HG02884 (cell line): ENCODE results near the gene ATG9A.

Experiments used
- ATAC-seq: cut with Tn5 transposase; IDR thresholded peaks from one replicate; pipeline ENCODE4 v1.9.1; 2021; ENCODE audit warnings: mild to moderate bottlenecking, moderate library complexity; ENCODE audit not compliant: unreplicated experiment

ATG9A gene

GRCh38 chr2:219252900-219253752, 23.7 kb upstream of the ATG9A start, which contains the start of gene TUBA4B:
TUBA4B (plus strand) TSS chr2:219253243; CDS start chr2:219253408, 165 bp downstream.
- ATAC-seq: peak; percentile 14

DNA sequence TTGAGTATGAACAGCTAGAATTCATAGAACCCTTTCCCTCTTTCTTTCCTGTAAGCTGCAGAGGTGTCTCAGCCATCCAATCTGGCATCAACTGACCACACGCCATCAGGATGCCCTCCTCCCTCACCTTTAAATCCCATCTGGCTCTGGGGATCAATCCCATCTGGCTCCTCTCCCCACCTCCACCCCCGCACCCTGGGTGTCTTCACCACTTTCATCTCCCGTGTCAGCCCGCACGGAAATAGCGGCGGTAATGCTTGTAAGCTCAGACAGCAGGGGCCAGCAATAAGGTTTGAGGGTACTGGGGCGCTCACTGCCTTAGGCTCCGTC, 23.1 kb upstream of the ATG9A start:
- no peak for ATAC-seq

- ATAC-seq: no peak
Measured at GRCh38 chr2:219252084-219252483, 22.6 kb upstream of the ATG9A start.

GRCh38 chr2:219251656-219252055, 22.2 kb upstream of the ATG9A start:
- no peak for ATAC-seq

GRCh38 chr2:219250049-219250781, 20.8 kb upstream of the ATG9A start:
- ATAC-seq: no peak

DNA sequence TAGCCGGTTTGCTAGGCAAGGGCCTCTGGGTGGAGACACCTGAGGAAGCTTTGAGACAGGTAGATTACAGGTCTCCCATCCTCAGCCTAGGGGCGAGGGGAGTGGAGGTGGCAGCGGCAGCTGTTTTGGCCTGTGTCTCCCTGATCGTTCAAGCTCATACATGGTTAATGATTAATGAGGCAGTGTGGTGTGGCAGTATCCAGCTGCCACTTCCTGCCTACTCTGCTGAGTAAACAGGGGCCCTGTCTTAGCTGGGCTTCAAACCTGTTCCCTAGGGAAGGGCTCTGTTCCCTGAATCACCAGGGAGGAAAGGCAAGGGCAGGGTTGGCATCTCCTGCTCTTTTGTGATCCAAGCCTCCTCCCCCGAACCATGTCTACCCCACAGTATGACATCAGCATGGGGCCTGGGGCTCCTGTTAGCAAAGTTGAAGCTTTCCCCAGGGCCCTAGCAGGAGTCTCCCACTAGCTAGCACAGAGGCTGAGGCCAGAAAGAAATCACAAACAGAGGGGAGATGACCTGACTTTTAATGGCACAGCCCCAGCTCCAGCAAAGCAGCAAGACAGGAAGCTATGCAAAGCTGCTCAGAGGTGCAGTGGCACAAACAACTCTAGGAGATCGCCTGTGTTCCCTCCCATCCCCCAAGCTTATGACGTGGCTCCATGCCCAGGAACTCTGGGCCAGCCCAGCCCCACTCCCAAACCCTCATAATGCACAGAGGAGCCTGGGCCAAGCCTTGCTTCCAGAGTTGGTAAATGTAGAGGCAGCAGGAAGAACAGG, 20.0 kb upstream of the ATG9A start:
- ATAC-seq: no peak

DNA sequence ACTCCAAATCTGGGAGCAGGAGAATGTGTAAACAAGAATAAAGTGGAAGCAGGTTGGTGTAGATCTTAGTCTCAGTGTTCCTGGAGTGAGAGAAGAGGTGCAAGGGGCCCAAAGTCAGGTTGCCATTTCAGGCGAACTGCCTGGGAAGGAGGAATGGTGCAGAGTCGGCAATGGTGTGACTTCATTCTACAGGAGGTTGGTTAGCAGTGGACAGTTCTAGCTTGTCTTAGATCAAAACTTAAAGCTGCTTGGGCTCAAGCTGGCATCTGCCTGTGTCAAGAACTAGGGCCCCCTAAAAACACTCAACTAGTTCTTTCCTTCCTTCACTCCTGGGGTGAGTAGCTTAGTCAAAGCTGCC, 19.4 kb upstream of the ATG9A start:
- ATAC-seq: no peak

- ATAC-seq: no peak
Measured at GRCh38 chr2:219247678-219248642, 18.5 kb upstream of the ATG9A start.

DNA sequence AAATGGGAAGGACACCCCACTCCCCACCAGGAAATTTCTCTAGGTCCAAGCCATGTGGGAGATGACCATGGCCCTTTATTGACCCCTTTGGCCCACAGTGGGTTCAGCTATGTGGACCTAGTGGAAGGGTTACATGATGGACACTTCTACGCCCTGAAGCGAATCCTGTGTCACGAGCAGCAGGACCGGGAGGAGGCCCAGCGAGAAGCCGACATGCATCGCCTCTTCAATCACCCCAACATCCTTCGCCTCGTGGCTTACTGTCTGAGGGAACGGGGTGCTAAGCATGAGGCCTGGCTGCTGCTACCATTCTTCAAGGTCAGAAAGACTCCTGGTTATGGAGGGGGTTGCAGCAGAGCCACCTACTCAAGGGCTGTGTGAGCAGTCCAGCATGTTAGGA, 17.1 kb upstream of the ATG9A start:
- ATAC-seq: no peak

DNA sequence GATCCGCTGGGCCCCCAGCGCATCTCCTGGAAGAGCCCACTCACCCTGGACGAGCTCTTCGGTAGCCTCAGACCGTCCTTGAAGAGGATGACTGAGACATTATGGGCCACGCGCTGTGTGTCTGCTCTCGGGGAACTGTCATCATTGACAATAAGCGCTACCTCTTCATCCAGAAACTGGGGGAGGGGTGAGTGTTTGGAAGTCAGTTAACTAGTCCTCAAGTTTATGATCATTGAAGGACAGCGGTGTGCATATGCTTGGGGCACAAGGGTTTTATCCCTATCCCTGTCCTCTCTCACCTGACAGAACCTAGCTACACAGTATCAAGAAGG, 16.4 kb upstream of the ATG9A start:
- no peak for ATAC-seq

GRCh38 chr2:219245148-219245898, 15.9 kb upstream of the ATG9A start, which contains the start of the genes GLB1L and STK16:
GLB1L (minus strand) TSS chr2:219245444; CDS start chr2:219243573, 1,871 bp downstream.
STK16 (plus strand) TSS chr2:219245479; CDS start chr2:219246000, 521 bp downstream.
- peak; percentile 79 for ATAC-seq

GRCh38 chr2:219244789-219245147, 15.3 kb upstream of the ATG9A start:
- ATAC-seq: no peak

DNA sequence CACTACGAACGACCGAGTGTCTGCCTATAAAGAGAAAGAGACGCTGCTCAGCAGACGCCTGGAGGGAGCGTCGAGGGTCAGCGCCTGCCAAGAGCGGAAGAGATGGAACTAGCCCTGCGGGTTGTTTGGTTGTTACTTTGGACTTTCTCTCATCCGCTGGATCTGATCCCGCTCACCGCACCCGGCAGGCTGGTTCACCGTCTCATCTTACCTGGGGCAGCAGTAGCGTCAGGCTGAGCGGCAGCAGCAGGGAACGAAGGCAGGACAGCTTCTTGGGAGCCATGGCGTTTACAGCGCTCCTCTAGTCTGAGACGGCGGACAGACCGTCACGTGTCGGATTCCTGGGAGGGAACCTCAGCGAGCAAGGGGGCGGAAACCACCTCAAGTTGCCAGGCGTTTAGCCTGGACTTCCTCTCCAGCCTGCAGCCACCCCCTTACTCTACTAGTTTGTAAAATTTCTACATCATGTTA, 13.9 kb upstream of the ATG9A start:
- ATAC-seq: no peak

DNA sequence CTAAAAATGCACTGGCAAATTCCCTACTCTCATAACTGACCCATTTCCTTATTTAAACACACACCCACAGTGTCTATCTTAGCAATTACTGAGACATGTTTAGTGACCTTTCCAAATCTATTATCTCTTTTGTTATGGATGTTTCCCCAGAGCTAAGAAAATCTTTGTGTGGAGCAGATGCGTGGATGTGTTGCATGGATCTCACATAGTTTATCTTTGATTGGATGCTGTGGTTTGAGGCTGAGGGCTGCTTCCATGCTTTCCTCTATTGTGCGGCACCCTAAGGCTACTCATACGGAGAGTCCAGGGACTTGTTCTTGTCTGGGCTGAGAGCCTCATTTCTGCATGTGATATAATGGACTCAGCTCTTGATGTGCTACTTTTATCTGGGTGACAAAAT, 4.9 kb upstream of the ATG9A start:
- ATAC-seq: no peak

- ATAC-seq: peak; percentile 13
Measured at GRCh38 chr2:219230059-219230540, 664 bp upstream of the ATG9A start.

DNA sequence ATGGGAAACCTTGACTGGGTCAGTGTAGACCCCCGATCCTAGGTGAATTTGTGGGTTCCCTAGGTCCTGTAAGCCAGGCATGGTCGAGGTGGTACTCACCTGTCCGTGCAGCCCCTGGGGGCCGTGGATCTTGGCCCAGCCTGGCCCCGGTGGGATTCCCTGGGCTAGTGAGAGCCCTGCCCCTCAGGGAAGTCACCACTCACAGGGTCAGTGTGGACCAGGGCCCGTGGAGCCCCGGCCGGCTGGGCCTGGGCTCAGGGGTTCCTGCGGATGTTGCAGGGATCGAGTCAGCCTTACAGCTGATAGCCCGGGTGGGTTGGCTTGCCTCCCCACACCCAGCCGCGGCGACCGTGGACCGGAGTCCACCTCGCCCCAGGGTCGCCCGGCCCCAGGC, 528 bp downstream of the ATG9A start:
- ATAC-seq: no peak

GRCh38 chr2:219228041-219228910, 1.2 kb downstream of the ATG9A start:
- ATAC-seq: no peak

GRCh38 chr2:219225350-219225749, 4.1 kb downstream of the ATG9A start:
- ATAC-seq: no peak
